Measurements from ENCODE around the gene IDI1.

The IDI1 gene
- total RNA-seq = 61.6 to 190 (median 150) reads per million in 9 experiments

DNA sequence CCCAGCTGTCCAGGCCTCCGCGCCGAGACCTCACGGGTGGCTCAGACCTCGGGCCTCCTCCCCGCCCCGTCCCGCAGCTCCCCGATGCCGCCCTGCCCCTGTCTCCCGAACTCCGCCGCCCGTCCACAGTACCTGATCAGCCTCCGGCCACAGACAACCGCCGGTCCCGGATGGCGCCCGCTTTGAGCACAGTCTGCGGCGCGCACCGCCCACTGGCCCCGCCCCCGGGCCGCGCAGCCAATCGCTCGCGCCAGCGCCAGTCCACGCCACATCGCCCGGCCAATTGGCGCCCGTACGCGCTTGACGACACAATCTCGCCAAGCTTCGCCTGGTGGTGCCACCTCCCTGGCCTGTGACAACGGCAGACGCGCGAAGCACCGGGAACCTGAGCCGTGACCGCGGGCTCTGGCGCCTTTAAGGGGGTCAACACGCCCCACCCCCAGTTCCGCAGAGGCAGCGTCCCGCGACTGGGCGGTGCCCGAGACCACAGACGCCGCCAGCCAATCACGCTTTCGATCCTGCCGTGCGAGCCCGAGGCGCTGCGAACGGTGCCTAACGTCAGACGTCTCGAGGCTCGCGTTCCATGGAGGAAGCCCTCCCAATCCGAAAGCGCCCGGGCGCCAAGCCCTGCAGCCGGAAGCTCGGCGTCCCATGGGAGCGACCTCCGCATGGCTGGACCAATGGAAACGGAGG, at the start of gene IDI1:
IDI1 (minus strand) TSS at position 388 of the 693 bp plus-strand sequence; CDS start at position 272, 116 bp downstream.
- H3K27me3 Mint-ChIP-seq = no peaks in the 10 kb centered on the region
- peaks cover 42 to 52% of the 10 kb centered on the region in 2 donors for H3K4me1 Mint-ChIP-seq (ENCODE audit: low read depth in 2 of 2)
- peaks cover 67% of the 10 kb centered on the region for H3K36me3 Mint-ChIP-seq (ENCODE audit: insufficient read depth)
- H3K9me3 Mint-ChIP-seq = no peaks in the 10 kb centered on the region
- peak within 1 kb of the TSS; percentile 99 for H3K27ac Mint-ChIP-seq
- peak; percentile 97 to 98 (median 97) for DNase-seq
- peak within 1 kb of the TSS; percentile 93 to 94 for H3K4me3 Mint-ChIP-seq
- peak; percentile 77 for ATAC-seq (replicated peaks)

DNA sequence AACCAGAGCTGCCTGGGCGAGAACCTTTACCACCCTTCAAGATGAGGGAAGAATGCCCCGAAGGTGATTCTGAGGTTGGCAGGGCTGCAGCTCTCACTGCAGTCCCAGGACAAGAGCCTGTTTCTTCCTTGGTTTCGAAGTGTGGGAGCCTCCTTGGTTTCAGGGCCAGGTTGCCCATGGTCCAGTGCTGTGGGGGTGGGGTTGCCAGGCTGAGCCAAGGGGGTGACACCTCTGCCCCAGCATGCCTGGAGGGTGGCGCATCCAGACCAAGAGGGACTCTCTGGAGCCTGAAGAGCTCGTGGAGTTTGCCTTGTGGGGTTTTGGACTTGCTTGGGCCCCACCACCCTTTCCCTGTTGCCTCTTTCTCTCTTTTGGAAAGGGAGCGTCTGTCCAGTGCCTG, 48.5 kb upstream of the IDI1 start:
- Mint-ChIP-seq H3K4me1 (ENCODE audit: low read depth in 2 of 2) (peaks cover 23 to 24% of the 10 kb centered on the region in 2 donors), H3K9me3 (no peaks in the 10 kb centered on the region), H3K27me3 (no peaks in the 10 kb centered on the region), H3K36me3 (ENCODE audit: insufficient read depth) (peaks cover 16% of the 10 kb centered on the region), H3K4me3 (no peak overlapping the region), H3K27ac (no peak overlapping the region)
- ATAC-seq (replicated peaks) = no peak
- DNase-seq = no peak

DNA sequence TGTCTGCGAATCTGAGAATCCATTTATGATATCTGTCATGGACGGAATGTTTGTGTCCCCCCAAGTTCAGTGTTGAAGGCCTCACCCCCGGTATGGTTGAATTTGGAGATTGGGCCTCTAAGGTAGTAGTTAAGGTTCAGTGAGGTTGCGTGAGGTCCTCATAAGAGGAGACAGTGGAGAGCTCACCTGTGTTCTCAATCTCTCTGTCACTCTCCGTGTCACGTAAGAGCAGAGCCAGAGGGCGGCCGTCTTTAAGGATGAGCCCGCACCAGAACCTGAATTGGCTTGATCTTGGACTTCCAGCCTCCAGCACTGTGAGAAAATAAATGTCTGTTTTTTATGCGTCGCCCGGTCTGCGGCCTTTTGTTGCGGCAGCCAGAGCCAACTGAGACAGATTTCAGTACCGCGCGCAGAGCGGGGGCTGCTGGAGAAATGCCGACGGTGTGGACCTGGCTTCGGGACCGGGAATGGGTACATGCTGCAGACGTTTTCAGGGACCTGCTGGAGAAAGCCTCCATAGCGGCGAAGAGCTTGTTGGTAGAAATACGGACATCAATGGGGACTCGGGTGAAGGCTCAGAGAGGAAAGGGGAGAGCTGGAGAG, 47.5 kb upstream of the IDI1 start:
- no peak overlapping the region for H3K27ac Mint-ChIP-seq
- DNase-seq (no peak), ATAC-seq (replicated peaks) (no peak)
- H3K36me3 Mint-ChIP-seq (ENCODE audit: insufficient read depth) = peaks cover 22% of the 10 kb centered on the region
- H3K9me3 Mint-ChIP-seq = no peaks in the 10 kb centered on the region
- no peaks in the 10 kb centered on the region for H3K27me3 Mint-ChIP-seq
- no peak overlapping the region for H3K4me3 Mint-ChIP-seq
- H3K4me1 Mint-ChIP-seq (ENCODE audit: low read depth in 2 of 2) = peaks cover 17 to 19% of the 10 kb centered on the region in 2 donors

DNA sequence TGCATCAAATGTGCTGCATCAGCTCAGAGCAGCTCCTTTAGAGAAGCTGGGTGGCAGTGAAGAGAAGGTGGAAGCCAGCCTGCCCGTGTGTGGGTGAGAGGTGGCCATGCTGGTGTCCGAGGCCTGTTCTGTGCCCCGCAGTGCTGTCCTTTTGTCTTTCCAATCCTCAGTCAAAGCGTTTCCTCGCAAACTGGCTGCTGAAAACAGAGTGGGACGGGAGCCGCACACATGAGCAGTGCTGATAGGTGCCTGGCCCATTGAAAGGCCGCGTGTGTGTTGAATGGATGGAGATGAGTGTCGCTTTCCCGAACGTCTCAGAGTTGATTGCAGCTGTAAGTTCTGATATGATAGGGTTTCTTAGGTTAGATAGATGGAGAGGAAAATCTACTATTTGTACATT, 46.6 kb upstream of the IDI1 start:
- ATAC-seq (replicated peaks) = no peak
- Mint-ChIP-seq H3K4me1 (ENCODE audit: low read depth in 2 of 2) (peaks cover 11 to 19% of the 10 kb centered on the region in 2 donors), H3K4me3 (no peak overlapping the region), H3K9me3 (no peaks in the 10 kb centered on the region), H3K36me3 (ENCODE audit: insufficient read depth) (peaks cover 28% of the 10 kb centered on the region), H3K27ac (no peak overlapping the region), H3K27me3 (no peaks in the 10 kb centered on the region)
- DNase-seq = no peak

DNA sequence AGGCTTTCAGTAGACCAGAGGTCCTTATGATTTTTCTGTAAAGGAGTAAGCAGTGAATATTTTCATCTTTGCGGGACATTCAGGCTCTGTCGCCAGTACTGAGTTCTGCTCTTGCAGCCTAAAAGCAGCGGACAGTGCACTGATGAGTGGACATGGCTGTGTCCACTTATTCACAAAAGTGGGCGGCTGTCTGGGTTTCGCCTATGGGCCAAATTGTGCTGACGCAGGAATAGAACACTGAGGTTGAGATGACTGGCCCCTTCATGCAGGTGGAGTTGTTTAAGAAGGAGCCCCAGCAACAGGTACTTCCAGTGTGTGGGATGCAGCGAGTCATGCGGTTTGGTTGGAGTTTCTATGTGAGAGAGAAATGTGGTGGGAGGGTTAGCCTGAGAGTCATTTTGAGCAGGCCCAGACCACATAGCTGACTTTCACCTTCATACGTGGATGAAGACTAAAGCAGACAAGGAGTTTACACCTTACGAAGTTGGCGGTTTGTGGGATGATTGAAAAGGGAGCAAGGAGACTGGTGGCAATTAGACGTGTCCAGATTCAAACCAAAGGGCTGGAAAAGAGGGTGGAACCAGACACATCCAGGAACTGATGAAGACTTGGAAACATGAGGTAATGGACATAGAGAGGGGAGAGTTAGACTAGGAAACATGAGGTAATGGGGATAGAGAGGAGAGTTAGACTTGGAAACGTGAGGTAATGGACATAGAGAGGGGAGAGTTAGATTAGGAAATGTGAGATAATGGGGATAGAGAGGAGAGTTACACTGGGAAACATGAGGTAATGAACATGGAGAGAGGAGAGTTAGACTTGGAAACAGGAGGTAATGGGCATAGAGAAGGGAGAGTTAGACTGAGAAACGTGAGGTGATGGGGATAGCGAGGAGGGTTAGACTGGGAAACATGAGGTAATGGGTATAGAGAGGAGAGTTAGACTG, 45.5 kb upstream of the IDI1 start:
- Mint-ChIP-seq H3K36me3 (ENCODE audit: insufficient read depth) (peaks cover 29% of the 10 kb centered on the region), H3K27me3 (no peaks in the 10 kb centered on the region), H3K9me3 (no peaks in the 10 kb centered on the region), H3K4me1 (ENCODE audit: low read depth in 2 of 2) (peaks cover 6 to 15% of the 10 kb centered on the region in 2 donors), H3K27ac (no peak overlapping the region), H3K4me3 (no peak overlapping the region)
- ATAC-seq (replicated peaks) (no peak), DNase-seq (no peak)

DNA sequence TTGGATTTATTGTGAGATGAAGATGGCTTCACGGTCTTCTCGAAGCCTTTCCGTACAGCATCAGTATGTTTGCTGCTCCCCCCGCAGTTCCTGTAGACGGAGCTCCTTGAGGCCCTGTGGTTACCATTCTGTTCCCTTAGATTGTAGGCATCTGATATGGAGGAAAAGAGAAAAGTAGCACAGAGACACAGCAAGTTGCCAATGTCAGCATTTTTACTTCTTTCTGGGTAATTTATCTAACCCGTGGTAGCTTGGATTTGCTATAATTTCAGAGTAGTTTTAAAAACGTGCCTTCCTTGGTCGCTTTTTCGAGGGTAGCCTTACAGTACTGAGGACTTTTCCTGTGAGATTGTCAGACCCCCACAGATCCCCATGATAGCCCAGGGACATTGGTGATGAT, 44.8 kb upstream of the IDI1 start:
- H3K27me3 Mint-ChIP-seq = no peaks in the 10 kb centered on the region
- H3K9me3 Mint-ChIP-seq = no peaks in the 10 kb centered on the region
- no peak for DNase-seq
- no peak overlapping the region for H3K4me3 Mint-ChIP-seq
- H3K36me3 Mint-ChIP-seq (ENCODE audit: insufficient read depth) = peaks cover 28% of the 10 kb centered on the region
- no peak overlapping the region for H3K27ac Mint-ChIP-seq
- ATAC-seq (replicated peaks) = no peak
- H3K4me1 Mint-ChIP-seq (ENCODE audit: low read depth in 2 of 2) = peaks cover 2 to 9% of the 10 kb centered on the region in 2 donors

DNA sequence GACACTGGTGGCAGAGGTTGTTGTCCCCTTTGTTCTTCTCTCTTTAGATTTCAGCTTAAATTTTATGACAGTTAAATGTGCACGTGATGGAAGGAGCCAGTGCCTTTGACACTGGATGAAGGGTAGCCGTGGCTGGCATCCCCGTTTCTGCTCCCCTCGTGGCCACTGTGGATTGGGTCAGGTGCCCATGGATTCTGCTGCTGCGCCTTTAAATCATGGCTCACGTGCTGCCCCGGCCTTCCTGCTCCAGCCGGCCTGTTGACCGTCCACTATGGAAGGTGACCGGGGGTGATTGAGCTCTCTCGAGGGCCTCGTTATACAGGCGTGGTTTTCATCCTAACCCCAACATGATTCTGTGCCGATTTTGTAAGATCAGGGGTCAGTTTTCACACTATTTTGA, 41.8 kb upstream of the IDI1 start:
- Mint-ChIP-seq H3K4me1 (ENCODE audit: low read depth in 2 of 2) (peaks cover 18 to 24% of the 10 kb centered on the region in 2 donors), H3K4me3 (no peak overlapping the region), H3K27ac (peak overlapping the region in 1 of 2 donors; percentile 21), H3K27me3 (no peaks in the 10 kb centered on the region), H3K36me3 (ENCODE audit: insufficient read depth) (peaks cover 47% of the 10 kb centered on the region), H3K9me3 (no peaks in the 10 kb centered on the region)
- no peak for DNase-seq
- no peak for ATAC-seq (replicated peaks)

DNA sequence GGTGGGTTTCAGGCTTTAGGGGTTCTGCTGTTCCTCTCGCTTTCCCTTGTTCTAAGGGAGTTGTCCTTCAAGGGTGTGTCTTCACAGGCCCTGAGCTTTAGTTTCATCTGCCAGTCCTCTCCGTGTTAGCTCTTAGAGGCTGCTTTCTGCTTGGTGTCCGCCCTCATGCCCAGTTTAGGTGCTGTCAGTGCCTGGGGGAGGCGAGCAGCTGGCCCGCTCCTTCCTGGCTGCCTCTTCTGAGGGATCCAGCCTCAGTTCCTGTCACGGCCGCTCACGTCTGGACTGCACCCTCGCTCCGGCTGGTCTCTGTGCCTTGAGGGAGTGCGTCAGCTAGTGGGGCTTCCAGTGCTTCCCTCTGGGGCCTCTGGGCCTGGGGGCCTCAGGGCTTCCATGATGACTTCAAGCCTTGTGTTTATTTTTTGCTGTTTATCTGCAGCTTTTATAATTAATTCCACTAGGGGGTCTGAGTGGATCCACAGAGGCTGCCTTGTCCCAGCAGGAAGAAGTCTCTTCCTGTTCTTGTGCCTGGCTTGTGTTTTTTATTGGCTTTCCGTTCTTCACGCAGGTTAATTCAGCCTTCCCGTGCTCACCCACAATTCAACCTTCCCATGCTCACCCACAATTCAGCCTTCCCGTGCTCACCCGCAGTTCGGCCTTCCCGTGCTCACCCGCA, 40.2 kb upstream of the IDI1 start:
- H3K4me1 Mint-ChIP-seq (ENCODE audit: low read depth in 2 of 2) = peaks cover 18 to 24% of the 10 kb centered on the region in 2 donors
- no peaks in the 10 kb centered on the region for H3K27me3 Mint-ChIP-seq
- H3K27ac Mint-ChIP-seq = peak overlapping the region in 1 of 2 donors; percentile 39
- no peaks in the 10 kb centered on the region for H3K9me3 Mint-ChIP-seq
- DNase-seq (no peak), ATAC-seq (replicated peaks) (no peak)
- no peak overlapping the region for H3K4me3 Mint-ChIP-seq
- peaks cover 63% of the 10 kb centered on the region for H3K36me3 Mint-ChIP-seq (ENCODE audit: insufficient read depth)

DNA sequence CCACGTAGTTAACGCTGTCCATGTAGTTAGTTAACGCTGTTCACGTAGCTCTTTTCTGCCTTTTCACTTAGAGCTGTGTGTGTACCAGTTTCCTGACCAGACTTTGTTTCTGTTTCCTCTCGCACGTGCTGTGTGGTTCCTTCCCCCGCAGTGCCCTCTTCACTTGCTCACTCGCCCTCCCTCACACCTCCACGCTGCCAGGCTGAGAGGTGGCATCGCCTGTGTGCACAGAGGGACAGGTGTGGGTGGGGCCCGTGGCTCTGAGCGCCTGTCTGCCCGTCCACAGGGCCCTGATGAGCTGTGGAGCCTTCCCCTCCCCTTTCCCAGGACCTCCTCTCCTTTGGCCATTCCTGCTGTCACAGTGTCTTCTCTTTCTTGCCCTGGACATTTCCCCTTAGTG, 37.9 kb upstream of the IDI1 start:
- Mint-ChIP-seq H3K4me3 (peak overlapping the region; percentile 7 to 36), H3K27ac (peak overlapping the region; percentile 51 to 89), H3K36me3 (ENCODE audit: insufficient read depth) (peaks cover 81% of the 10 kb centered on the region), H3K9me3 (no peaks in the 10 kb centered on the region), H3K4me1 (ENCODE audit: low read depth in 2 of 2) (peaks cover 18 to 33% of the 10 kb centered on the region in 2 donors), H3K27me3 (no peaks in the 10 kb centered on the region)
- DNase-seq (no peak), ATAC-seq (replicated peaks) (peak; percentile 68)

DNA sequence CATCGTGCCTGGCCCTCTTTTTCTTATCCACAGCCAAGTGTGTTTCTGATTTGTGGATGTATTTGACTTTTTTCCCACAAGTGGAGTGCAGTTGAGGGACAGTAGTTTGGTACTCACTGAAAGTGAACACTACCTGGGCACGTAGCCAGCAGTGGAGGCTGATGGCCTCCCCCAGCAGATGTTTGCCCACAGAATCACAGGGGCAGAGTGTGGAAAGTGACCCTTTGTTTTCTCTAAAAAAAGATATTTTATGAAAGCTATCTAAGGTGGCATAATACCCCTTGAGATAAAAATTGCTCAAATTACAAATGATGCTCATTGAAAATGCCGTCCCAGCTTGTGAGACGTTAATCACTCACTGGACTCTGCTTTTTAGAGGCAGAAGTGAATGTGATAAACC, 36.3 kb upstream of the IDI1 start:
- Mint-ChIP-seq H3K9me3 (no peaks in the 10 kb centered on the region), H3K27me3 (no peaks in the 10 kb centered on the region), H3K4me3 (no peak overlapping the region), H3K36me3 (ENCODE audit: insufficient read depth) (peaks cover 81% of the 10 kb centered on the region), H3K4me1 (ENCODE audit: low read depth in 2 of 2) (peaks cover 18 to 33% of the 10 kb centered on the region in 2 donors), H3K27ac (no peak overlapping the region)
- ATAC-seq (replicated peaks) (no peak), DNase-seq (no peak)

DNA sequence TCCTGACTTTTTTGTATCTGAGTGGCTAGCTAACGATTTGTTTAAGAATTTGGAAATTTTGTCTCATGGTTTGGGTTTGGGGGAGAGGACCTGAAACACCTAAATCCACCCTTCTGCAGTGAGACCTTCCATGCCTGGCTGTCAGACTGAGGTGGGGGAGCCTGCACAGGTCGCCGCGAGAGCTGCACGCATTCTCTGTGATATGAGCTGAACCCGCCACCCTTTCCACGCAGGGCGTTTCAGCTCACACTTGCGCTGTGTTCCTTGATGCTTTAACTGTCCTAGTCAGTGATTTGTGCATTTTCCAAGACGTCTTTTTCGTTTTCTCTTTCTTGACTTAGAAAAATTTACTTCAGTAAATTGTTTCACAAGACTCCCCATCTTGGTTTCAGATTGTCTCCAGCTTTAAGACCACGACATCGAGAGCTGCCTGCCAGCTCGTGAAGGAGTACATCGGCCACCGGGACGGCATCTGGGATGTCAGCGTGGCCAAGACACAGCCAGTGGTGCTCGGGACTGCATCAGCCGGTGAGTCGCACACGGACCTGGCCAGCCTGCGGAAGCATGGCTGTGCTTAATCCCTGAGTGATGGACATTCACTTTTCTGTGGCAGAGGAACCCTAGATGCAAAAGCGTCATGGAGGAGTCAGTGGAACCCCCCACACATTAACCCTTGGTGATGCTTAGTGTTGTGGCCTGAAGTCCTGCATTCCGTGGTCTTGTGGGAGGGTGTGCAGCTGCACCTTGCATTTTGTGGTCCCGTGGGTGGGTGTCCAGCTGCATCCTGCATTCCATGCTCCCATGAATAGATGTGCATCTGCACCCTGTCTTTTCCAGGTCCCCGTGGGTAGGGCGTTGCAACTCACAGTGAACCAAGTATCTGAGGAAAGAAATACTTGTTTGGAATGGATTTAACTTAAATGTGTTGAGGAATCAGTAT, 35.4 kb upstream of the IDI1 start:
- ATAC-seq (replicated peaks) = no peak
- no peak for DNase-seq
- H3K4me1 Mint-ChIP-seq (ENCODE audit: low read depth in 2 of 2) = peaks cover 15 to 28% of the 10 kb centered on the region in 2 donors
- H3K9me3 Mint-ChIP-seq = no peaks in the 10 kb centered on the region
- peaks cover 84% of the 10 kb centered on the region for H3K36me3 Mint-ChIP-seq (ENCODE audit: insufficient read depth)
- H3K4me3 Mint-ChIP-seq = no peak overlapping the region
- no peaks in the 10 kb centered on the region for H3K27me3 Mint-ChIP-seq
- no peak overlapping the region for H3K27ac Mint-ChIP-seq

DNA sequence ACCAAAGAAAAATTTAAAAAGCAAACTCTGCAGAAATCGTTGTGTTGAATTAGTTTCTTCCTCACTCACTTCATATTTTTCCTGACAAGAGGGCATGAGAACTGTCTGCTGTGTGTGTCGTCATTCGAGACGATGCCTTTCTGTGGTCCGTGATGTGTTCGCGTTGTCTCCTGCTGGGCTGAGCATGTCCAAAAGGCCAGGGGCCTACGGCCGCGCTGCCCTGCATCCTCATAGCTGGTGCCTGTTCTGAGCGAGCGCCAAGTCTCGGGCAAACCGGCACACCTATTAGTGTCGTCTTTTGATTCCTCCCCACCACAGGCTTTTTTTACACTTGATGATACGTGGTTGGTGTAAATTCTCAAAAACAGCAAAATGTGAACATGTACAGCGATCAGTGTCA, 34.7 kb upstream of the IDI1 start:
- Mint-ChIP-seq H3K36me3 (ENCODE audit: insufficient read depth) (peaks cover 89% of the 10 kb centered on the region), H3K4me3 (no peak overlapping the region), H3K27ac (no peak overlapping the region), H3K27me3 (no peaks in the 10 kb centered on the region), H3K9me3 (no peaks in the 10 kb centered on the region), H3K4me1 (ENCODE audit: low read depth in 2 of 2) (peaks cover 15 to 28% of the 10 kb centered on the region in 2 donors)
- DNase-seq = no peak
- ATAC-seq (replicated peaks) = no peak

All from effector memory CD8-positive, alpha-beta T cell (primary cell).